Stimulated activated naive CD4-positive, alpha-beta T cell (primary cell): ENCODE results near the gene BANP.
"Not testable (repeated sequence)": the region's sequence is repeated elsewhere in the genome, so short reads cannot be mapped to it uniquely, and the experiment has no call there.

Experiments
- DNase-seq, 6 experiments: peaks; one replicate each; lab custom pipeline; 2025; lab: John Stamatoyannopoulos, UW

Gene BANP

DNA sequence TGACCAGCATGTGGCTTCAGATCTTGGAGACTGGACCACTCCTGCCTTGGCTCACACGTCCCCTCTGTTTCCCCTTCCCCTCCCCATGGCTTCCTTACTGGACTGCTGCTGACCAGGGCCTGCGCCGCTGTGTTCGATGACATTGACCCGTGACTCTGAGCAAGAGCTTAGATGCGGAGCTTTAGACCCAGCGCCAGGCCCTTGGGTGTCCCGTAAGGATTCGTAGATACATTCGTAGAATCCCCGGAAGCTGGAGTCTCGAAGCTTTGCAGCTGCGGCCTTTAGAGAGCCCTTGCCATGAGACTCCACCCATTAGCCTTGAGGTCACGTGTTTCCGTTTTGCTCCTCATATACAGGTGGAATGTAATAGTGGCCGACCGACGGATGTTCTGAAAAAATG is 65.2 kb downstream of the BANP start:
- not testable (repeated sequence) for DNase-seq

DNA sequence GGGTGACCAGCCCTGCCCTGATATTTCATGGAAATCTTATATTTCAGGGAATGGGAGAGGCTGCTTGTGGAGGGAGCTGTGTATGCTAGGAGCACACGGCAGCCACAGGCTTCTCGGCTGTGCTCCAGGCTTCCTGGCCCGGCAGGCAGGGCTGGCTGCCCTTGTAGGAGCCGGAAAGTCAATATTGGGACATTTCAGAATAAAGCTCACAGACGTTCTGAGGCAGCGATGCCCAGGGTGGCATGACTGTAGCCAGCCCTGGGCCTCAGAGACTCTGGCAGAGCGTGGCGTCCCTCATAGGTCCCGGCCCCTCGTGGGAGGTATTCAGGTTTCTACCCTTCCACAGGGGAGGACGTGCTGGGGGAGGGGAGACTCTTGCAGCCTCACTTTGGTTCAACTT is 65.7 kb downstream of the BANP start:
- no peak for DNase-seq

DNA sequence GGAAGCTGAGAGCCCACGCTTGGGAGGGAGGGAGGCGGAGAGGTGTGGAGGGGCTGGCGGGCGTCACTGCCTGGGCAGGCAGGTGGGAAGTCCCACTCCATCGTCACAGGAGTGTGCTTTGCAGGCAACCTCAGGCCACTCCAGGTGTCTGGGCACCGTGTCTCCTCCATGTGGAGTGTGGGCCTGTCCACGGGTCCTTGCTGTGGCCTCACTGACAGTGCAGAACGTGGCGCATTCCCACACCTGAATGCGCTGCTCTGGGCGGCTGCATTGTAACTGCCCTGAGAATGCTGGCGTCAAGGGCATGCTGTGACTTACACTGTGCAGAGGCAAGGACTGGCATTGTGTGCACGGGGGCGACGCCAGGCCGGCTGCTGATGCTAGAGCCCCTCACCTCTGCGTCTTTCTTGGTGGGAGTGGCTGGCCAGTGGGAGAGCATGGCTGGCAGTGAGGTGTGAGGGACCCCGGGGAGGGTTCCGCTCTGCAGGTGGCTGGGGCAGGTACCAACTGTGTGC is 66.4 kb downstream of the BANP start:
- DNase-seq: no peak

DNA sequence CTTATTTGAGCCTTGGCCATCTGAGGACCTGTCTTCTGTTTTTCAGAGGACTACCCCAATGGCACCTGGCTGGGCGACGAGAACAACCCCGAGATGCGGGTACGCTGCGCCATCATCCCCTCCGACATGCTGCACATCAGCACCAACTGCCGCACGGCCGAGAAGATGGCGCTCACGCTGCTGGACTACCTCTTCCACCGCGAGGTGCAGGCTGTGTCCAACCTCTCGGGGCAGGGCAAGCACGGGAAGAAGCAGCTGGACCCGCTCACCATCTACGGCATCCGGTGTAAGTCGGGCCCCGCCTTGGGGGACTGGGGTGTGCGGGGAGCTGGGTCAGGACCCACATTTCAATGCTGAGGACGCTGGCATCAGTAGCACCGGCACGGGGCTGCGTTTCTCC is 67.1 kb downstream of the BANP start:
- not testable (repeated sequence) for DNase-seq

DNA sequence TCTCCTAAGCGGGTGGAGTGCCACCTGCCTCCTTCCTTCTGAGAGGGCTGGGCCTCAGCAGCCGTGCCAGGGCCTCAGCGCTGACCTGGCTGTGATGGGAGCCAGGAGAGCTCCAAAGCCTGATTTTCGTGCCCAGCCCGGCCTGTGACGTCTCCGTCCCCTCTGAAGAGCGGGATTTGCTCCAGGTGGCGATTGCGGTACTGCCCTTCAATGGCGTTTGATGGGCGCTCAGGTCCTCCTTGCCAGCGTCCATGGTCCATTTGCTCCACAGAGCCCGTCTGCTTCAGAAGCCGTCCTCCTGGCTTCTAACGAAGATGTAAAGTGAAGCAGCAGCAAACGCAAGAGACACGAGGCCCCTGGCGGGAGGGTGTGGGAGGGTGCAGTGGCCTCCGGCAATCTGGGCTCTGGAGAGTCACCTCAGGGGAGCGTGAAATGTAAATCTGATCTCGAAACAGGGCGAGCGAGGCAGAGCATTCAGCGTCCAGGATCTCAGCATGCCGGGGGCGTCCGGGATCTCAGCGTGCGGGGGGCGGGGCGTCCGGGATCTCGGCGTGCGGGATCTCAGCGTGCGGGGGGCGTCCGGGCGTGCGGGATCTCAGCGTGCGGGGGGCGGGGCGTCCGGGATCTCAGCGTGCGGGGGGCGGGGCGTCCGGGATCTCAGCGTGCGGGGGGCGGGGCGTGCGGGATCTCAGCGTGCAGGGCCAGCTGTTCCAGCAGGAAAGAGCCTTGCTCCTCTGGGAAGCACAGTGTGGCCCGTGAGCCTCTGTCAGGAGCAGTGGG is 68.0 kb downstream of the BANP start:
- DNase-seq: not testable (repeated sequence)

DNA sequence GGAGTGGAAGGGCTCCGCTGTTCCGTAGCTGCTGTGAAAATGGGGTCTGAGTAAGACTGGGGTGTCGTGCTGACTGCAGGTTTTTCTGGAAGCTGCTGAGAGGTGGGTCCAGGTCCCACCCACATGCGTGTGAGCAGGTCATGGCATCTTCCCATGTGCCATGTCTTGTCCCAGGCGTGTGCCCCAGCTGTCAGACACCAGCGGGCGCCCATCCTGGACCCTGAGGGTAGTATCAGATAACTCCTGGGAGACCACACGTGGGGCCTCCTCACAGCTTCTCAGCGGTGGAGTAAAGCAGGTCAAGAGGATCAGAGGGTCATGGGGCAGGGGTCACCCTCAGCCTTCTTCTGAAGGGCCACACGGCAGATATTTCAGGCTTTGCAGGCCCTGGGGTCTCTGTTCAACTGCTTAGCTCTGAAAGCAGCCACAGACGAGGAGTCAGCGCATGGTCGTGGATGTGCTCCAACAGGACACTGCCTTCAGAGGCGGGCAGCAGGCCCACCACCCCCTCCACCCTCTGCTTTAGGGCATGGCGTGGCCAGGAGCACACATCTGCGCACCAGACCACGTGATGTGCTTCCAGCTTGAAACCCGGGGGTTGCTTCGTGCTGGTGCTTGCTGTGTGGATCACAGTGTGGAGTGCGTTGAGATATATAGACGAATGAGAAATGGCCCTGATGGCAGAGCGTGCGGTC is 68.7 kb downstream of the BANP start:
- no peak for DNase-seq

DNA sequence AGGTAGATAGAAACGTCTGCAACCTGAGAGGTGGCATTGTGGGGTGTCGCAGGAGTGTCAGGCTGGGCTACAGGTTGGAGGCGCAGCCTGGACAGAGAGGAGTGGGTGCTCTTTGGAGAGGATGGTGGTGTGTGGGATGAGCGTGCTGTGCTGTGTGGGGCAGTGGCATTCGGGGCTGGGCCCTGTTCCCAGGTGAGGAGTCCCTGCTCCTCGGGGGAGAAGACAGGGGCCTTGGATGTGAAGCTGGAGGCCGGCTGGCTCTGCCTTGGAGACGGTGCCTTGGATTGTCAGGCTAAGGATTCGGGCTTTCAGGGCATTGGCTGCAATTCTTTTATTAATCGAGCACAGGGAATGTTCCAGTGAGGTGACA is 69.3 kb downstream of the BANP start:
- DNase-seq: no peak

DNA sequence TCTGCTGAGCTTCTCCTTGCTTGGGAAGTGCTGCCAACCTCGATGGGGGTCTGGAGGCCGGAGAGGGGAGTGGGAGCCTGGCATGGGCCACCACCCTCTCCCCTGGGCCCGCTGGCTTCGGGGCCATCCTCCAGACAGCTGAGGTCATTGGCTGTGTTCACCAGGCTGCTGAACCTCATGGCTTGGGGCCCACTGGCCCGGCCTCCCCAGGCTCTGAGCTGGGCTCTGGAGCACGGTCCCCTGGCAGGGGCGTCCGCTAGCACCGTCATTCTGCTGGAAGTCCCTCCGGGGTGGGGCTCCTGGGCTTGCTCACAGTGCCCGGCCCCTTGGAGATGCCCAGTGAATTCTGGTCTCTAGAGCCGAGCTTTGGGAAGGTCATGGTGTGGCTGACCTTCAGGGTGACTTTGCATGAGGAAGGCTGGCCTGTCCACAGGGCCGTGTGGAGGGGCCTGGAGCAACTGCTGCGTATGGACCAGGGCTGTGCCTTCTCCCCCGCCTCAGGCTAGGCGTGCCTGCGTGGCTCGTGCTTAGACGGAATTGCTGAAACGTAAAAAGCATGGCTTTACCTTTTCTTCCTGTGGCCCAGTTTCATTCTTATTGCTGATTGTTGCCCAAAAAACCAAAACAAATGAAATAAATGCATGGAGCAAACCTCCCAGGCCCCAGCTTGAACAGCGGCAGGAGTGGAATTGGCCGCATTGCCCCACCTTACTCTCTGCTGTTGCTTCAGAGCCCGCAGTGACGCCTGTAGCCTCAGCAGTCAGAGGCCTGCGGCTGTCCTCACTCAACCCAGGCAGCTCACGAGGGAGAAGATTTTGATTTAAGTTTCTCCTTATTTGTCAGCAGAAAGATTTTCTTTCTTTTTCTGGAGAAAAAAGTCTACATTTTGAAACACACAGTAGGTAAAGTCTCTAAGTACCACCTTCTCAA is 70.1 kb downstream of the BANP start:
- not testable (repeated sequence) for DNase-seq

DNA sequence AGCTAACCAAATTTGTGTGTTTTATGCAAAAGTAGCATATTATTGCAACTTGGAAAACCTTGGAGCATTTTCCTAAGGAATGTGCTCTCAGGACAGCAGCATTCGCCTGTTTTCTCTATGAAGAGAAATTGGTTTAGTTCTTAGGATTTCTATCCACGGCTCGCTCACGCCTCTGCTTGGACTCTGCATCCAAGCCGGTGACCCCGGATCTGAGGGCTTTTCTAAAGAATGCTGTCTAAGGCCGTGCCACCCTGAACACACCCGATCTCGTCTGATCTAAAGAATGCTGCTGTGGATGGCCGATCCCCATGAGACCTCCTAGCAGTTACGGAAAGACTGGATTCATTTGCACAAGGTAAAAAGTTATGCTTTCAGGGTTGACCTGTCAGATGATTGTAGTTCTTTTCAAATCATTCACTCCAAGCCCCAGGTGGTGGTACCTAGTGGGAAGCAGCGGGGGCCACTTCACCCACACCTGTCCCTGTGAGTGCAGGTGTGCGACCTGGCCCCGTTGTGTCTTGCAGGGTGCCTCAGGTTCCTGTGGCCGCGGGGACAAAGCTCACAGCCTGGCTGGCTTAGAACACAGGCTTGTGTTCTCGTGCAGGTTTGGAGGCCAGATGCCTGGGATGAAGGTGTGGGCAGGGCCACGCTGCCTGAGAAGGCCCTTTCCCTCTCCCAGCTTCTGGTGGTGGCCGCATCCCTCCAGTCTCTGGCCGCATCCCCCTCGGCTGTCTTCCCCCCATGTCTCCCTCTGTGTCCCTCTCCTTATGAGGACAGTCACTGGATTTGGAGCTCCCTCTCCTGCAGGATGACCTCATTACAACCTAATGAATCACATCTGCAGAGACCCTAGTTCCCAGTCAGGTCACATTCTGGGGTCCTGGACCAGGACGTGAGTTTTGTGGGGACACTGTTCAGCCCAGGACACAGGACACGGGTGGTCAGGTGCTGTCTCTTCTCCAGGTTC is 71.1 kb downstream of the BANP start:
- no peak for DNase-seq

DNA sequence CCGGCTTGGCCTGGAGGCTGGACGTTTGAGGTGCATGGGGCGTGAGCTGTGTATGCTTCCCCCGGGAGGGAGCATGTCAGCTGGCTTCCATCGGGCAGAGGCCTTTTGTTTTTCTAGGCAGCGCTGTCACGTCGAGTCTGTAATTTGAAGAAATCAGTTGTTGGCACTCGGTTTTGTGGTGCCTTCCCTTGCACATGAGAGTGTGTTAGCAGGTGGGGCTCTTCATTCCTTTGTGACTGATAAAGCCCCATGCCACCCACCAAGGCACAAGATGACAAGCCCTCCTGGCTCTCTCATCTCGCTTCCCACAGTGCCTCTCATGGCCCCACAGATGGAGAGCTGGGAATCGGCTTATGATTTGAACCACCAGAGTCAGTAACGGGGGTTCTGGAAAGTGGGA is 72.1 kb downstream of the BANP start:
- DNase-seq: no peak

DNA sequence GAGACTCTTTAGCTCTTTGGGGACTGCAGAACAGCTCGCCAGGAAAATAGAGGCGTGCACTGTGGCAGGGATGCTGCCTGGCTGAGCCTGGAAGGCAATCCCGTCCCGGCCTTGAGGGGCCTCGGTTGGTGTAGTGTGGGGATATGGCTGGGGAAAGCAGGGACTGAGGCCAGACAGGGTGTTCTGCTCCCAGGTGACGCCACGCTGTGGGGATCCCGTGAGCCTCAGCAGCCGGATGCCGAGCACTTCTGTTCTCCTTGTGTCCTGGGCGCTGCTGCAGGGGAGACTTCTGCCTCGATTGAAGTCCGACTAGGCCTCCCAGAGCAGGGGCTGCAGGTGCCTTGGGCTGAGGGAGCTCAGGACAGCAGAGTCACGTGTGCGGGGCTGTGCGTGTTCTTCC is 72.6 kb downstream of the BANP start:
- no peak for DNase-seq

DNA sequence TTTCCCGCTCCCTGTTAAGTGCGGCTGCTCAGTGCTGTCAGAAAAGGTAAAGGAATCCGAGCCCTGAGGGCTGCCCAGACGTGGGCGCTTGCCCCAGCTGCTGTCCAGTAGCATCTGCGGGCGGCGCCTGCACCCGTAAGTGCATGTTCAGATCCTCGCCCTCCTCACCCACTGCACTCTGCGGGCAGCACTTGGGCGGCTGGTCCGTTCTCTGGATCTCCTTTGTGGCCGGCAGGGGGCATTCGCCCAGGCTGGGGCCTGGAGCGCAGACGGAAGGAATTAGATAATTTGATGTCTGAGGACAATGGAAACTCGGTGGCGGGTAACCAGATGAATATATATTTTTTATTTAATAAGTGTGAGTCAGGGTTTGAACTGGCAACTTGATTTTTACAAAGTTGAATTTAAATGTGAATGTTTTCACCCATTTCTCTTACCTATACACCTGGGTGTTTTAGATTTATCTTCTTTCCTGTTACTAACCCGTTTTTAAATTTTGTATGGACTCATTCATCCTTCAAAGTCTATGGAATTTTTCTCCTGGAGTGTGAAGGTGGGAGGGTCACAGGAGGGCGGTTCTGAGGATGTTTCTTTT is 73.4 kb downstream of the BANP start:
- not testable (repeated sequence) for DNase-seq

DNA sequence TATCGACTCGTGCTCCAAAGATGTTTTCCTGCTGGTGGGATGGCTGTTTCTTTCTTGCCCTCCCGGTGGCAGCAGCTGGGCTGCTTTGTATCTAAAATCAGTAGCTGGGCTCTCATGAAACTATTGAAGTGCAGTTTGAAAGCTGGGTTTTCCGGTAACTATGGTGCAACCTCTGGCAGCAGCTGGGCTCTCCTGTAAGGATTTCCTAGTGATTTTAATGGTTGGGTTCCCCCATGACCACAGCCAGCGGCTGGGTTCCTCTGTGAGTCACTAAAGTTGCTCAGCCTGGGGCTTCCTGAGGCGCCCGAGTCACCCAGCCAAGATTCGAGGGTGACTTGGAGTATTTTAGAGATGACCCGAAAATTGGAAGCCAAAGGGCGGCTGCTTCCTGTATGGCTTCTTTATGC is 73.9 kb downstream of the BANP start:
- not testable (repeated sequence) for DNase-seq

DNA sequence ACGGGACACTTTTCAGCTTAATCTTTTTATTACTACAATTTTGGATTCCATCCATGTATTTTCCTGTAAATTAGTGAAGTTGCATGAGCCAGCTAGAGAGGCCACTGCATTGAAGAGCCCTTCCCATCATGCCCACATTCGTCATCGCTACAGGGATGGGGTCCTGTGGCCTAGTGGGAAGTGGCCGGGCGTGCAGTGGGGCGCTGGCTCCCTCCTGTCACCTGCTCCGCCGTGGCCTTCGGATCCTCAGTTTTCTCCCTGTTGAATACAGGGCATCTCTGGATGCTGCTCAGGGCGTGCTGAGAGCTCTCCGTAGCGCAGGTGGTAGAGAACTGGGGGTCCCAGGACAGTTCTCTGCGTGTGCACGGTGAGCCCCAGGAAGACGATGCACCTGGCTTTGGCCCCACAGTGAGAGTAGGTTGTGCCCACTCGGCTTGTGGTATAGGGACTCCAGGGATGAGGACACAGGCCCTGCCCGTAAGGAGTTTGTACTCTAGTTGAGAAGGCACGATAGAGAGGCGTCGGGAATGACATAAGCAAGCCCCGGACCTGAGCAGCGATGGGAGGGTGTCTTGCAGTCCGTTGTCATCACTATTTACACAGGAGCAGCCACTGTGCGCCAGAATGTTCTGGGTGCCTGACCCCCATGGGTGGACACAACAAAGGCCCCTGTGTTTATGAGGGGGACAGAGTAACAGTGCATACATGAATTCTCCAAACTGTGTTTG is 74.8 kb downstream of the BANP start:
- not testable (repeated sequence) for DNase-seq

DNA sequence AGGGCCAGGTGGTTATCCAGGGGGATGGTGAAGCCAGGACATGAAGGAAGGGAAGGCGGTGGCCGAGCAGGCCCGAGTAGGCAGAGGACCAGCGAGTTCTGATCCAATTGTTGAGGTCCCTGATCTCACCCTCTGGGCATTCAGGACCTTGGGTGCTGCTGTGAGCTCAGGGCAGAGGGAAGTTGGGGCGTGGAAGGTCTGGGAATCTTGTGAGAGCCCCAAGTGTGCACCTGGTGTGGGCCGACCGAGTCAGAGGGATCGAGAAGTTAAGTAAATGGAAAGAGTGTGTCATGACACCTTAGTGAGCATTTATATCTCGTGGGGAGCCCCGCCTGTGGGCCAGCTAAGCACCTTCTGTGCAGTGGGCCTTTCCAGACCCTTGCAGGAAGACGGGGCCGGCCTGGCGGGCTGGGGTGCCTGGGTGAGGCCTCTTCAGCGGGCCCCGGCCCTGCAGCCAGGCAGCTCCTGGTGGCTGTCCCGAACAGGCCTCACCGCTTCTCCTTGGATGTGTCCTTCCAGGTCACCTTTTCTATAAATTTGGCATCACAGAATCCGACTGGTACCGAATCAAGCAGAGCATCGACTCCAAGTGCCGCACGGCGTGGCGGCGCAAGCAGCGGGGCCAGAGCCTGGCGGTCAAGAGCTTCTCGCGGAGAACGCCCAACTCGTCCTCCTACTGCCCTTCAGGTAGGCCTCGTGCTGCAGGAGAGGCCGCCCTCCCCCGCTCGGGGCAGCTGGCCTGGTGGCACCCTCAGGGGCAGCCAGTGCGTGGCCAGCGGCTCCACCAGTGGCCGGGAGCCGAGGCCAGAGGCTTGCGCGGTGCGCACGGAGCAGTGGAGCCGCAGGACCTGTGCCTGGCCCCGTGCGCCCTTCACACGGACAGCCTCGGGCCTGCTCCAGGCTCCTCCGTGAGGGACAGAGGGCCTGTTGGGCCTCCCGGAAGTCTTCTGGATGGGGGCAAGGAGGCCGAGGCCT is 76.0 kb downstream of the BANP start:
- no peak for DNase-seq

DNA sequence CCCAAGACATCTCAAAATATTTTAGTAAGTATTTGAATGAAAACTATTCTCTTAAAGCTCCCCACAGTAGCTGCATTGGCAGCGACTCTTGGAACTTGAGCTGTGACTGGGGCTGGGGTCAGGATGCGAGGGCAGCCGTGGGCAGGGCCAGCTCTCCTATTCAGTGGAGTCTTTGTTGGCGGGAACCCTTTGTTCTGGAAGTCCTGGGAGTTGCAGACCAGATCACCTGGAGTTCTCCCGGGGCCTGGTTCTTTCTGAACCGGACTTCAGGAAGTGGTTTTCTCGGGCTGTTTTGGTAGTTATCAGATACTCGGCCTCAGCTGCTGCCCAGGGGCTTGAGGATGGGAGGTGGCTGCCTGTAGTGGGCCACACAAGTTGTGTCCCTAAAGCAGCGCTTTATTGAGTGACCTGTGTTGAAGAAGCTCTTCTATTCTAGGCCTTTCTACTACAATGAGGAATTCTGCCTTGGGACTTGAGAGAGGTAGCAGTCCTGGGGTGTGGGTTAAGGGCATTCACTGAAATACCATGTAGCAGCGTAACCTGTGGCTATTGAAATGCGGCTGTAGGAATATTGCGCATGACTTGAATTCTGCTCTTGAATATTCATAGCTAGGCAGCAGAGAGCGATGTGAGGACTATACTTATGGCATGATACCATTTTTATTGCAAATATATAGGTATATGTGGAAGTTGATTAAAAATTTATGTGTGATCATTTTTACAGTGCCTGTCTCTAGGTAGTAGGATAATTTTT is 77.1 kb downstream of the BANP start:
- not testable (repeated sequence) for DNase-seq

DNA sequence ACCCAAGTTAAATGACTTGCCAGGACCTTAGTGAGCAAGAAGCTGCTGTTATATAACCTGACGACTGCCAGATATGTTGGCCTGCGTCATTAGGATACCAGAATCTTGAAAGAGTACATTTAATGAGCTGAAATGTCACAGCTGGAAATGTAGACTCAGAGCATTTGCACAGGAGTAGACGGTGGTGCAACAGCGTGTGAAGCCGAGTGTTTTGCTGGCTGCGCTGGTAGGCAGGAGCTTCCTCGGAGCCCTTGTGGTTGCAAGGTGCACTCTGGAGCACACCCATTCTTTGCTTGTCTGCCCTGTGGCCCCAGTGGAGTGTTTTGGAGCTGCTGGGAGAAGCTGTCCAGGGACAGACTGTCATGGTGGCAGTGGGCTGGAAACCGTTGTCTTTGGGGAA is 79.3 kb downstream of the BANP start:
- DNase-seq: no peak

DNA sequence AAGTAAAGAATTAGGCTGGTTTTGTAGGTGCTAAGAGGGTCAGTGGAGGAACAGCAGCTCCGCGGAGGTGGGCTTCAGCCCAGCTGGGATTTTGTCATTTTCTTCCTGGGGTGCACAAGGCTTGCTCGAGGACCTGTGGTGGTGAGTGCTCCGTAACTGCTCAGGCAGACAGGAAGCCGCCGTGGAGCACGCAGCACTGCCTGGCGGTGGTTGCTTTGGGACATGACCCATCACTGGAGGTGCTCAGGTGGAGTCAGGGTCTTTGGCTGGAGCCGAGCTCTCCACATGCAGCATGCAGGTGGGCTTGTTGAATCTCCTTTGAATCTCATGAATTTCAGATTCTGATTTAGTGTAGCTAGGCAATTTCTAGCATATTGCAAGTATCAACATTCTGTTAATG is 79.7 kb downstream of the BANP start:
- not testable (repeated sequence) for DNase-seq
